H1 (cell line): ENCODE measurements around the gene IGFBP6.

Experiments used
- ATF3 ChIP-seq: IDR thresholded peaks from 2 replicates; pipeline ENCODE4 v1.6.1; 2011; ENCODE audit warnings: low read depth, mild to moderate bottlenecking, low read length; ENCODE audit not compliant: insufficient read depth
- CEBPB ChIP-seq: IDR thresholded peaks from 2 replicates; pipeline ENCODE4 v1.6.1; 2012; ENCODE audit warnings: low read depth, low read length
- CTCF ChIP-seq, 3 experiments: IDR thresholded peaks; 1 replicate in 2 of 3; 2 replicates in 1 of 3; pipeline versions ENCODE4 v1.5.1 to v1.6.1; 2011; ENCODE audit warnings: low read length in 3 of 3, mild to moderate bottlenecking in 3 of 3, inconsistent platforms in 2 of 3, low read depth in 1 of 3, moderate library complexity in 1 of 3; ENCODE audit not compliant: insufficient read depth in 1 of 3; ENCODE audit errors: control extremely low read depth in 1 of 3
- EP300 ChIP-seq, 2 experiments: IDR thresholded peaks; 1 replicate in 1 of 2; 2 replicates in 1 of 2; pipeline ENCODE4 v1.6.1; 2011 to 2012; ENCODE audit warnings: low read depth in 2 of 2, low read length in 2 of 2, mild to moderate bottlenecking in 2 of 2, borderline replicate concordance in 1 of 2, inconsistent platforms in 1 of 2, moderate library complexity in 1 of 2
- HDAC2 ChIP-seq, 2 experiments: fragments of 300-600 bp in 1 of 2; sonication (generic) in 1 of 2; IDR thresholded peaks; 2 replicates each; pipeline ENCODE4 v1.6.1; 2011 to 2012; ENCODE audit warnings: low read depth in 2 of 2, low read length in 2 of 2, mild to moderate bottlenecking in 2 of 2, moderate library complexity in 2 of 2, borderline replicate concordance in 1 of 2, inconsistent platforms in 1 of 2
- NRF1 ChIP-seq: IDR thresholded peaks from 2 replicates; pipeline ENCODE4 v1.6.1; 2011; ENCODE audit warnings: mild to moderate bottlenecking, low read depth, low read length, improper control_type of control experiment
- POLR2A ChIP-seq, 2 experiments: IDR thresholded peaks; 1 replicate in 1 of 2; 2 replicates in 1 of 2; pipeline ENCODE4 v1.6.1; 2011; ENCODE audit warnings: low read depth in 2 of 2, low read length in 2 of 2, mild to moderate bottlenecking in 2 of 2; ENCODE audit errors: control extremely low read depth in 1 of 2
- RFX5 ChIP-seq: IDR thresholded peaks from 2 replicates; pipeline ENCODE4 v1.6.1; 2011; ENCODE audit warnings: low read depth, low read length, improper control_type of control experiment, borderline replicate concordance
- SIN3A ChIP-seq, 2 experiments: IDR thresholded peaks in 1 of 2; conservative IDR thresholded peaks in 1 of 2; 2 replicates each; pipeline ENCODE4 v1.6.1; 2011 to 2012; ENCODE audit warnings: low read length in 2 of 2, improper control_type of control experiment in 1 of 2, low read depth in 1 of 2, mild to moderate bottlenecking in 1 of 2
- SP1 ChIP-seq: IDR thresholded peaks from 2 replicates; pipeline ENCODE4 v1.6.1; 2011; ENCODE audit warnings: low read depth, low read length

GRCh38 chr12:53091756-53092155, 5.7 kb upstream of the IGFBP6 start:
- TF ChIP-seq CTCF (IDR thresholded peaks at IDR 0.05; ENCODE audit: control extremely low read depth in 1 of 3, insufficient read depth in 1 of 3, low read depth in 1 of 3, low read length in 3 of 3) (no peak), ATF3 (no peak), NRF1 (no peak), HDAC2 (IDR thresholded peaks at IDR 0.05; ENCODE audit: borderline replicate concordance in 1 of 2, low read depth in 2 of 2, low read length in 2 of 2) (no peak), SP1 (no peak), POLR2A (IDR thresholded peaks at IDR 0.05; ENCODE audit: control extremely low read depth in 1 of 2, low read depth in 2 of 2, low read length in 2 of 2) (no peak), CEBPB (no peak), RFX5 (no peak), SIN3A (conservative IDR thresholded peaks at IDR 0.05 in 1 of 2, IDR thresholded peaks at IDR 0.05 in 1 of 2; ENCODE audit: low read depth in 1 of 2, low read length in 2 of 2) (no peak), EP300 (IDR thresholded peaks at IDR 0.05; ENCODE audit: borderline replicate concordance in 1 of 2, low read depth in 2 of 2, low read length in 2 of 2) (no peak)
